Measurements from ENCODE around the gene RCAN3.

The RCAN3 gene

GRCh38 chr1:24586970-24587820 is 84.6 kb downstream of the RCAN3 start:
- peak; percentile 3 for DNase-seq

- DNase-seq, result no peak
These were observed 85.9 kb downstream of the RCAN3 start for GRCh38 chr1:24588573-24588972.

GRCh38 chr1:24589200-24589599 is 86.6 kb downstream of the RCAN3 start:
- DNase-seq, result no peak

All from amniotic stem cell (primary cell).